K562 (cell line): ENCODE data around the gene EPO. TPM values are rescaled to one million over a fixed set of nuclear protein-coding genes. Genes with fewer than 3 reads are reported as not detected.
A peak's percentile ranks its signal among the peaks of the same experiment; 100 is the strongest.

Experiments
- DIDO1 ChIP-seq: fragments of 450-650 bp; IDR thresholded peaks from 2 replicates; pipeline ENCODE4 v1.6.1; 2016; ENCODE audit warnings: low read depth, missing biosample characterization, missing genetic modification characterization
- DPF2 ChIP-seq: fragments of 450-650 bp; IDR thresholded peaks from 2 replicates; pipeline ENCODE4 v1.6.1; 2016
- EP300 ChIP-seq: IDR thresholded peaks from 2 replicates; pipeline ENCODE4 v1.6.1; 2012; ENCODE audit warnings: low read length, improper control_type of control experiment
- FOXK2 ChIP-seq, 2 experiments: fragments of 450-650 bp; IDR thresholded peaks in 1 of 2; conservative IDR thresholded peaks in 1 of 2; 2 replicates each; pipeline ENCODE4 v1.6.1; 2016; ENCODE audit warnings: low read depth in 2 of 2, mild to moderate bottlenecking in 1 of 2
- MYNN ChIP-seq, 2 experiments: sonication (generic); formaldehyde crosslinking in 1 of 2; IDR thresholded peaks; 2 replicates each; pipeline versions ENCODE4 v1.5.0 to v1.6.1; 2016 to 2020; ENCODE audit warnings: antibody characterized with exemption in 1 of 2, missing genetic modification reagents in 1 of 2
- PML ChIP-seq: IDR thresholded peaks from 2 replicates; pipeline ENCODE4 v1.6.1; 2012; ENCODE audit warnings: low read length, inconsistent platforms
- POLR3A ChIP-seq: IDR thresholded peaks from 2 replicates; pipeline ENCODE4 v1.6.1; 2011; ENCODE audit warnings: borderline replicate concordance, mild to moderate bottlenecking, moderate library complexity; ENCODE audit not compliant: insufficient read length, insufficient read depth; ENCODE audit errors: extremely low read depth
- TBL1XR1 ChIP-seq, 2 experiments: IDR thresholded peaks; 2 replicates each; pipeline ENCODE4 v1.6.1; 2012; ENCODE audit warnings: improper control_type of control experiment in 2 of 2, low read length in 2 of 2, mild to moderate bottlenecking in 1 of 2
- TOE1 ChIP-seq, 2 experiments: fragments of 450-650 bp in 1 of 2; sonication (generic) in 1 of 2; formaldehyde crosslinking in 1 of 2; IDR thresholded peaks; 2 replicates each; pipeline versions ENCODE4 v1.7.1 to v1.8.0; 2016 to 2022; ENCODE audit warnings: borderline replicate concordance in 2 of 2, mild to moderate bottlenecking in 2 of 2, antibody characterized with exemption in 1 of 2, inconsistent platforms in 1 of 2, low read depth in 1 of 2, missing genetic modification reagents in 1 of 2, moderate library complexity in 1 of 2
- ZNF263 ChIP-seq: sonication (generic); formaldehyde crosslinking; IDR thresholded peaks from 2 replicates; pipeline ENCODE4 v1.8.0; 2022; ENCODE audit warnings: mild to moderate bottlenecking, missing genetic modification reagents, borderline replicate concordance
- polyA plus RNA-seq, 8 experiments: library from polyadenylated mRNA; depleted of rRNA in 4 of 8; stranded (reverse) in 5 of 8; unstranded in 3 of 8; fragments of >200 nt; fragmentation: Nextera tagmentation in 2 of 8; fragmentation: Illumina TruSeq in 1 of 8; extraction: Ambion mirVana in 2 of 8; extraction: Trizol in 1 of 8; gene quantifications; 2 replicates each; pipeline versions ENCODE4 v1.2.1 to v1.2.3, GENCODE V29; 2011 to 2014; ENCODE audit warnings: inconsistent platforms in 1 of 8, missing spikeins in 1 of 8
- total RNA-seq, 7 experiments: library from RNA; depleted of rRNA in 6 of 7; stranded (reverse); fragments of >200 nt in 6 of 7; fragmentation: Illumina TruSeq in 2 of 7; extraction: Trizol in 2 of 7; gene quantifications; 2 replicates each; pipeline versions ENCODE4 v1.2.1 to v1.2.3, GENCODE V29; 2011 to 2021; ENCODE audit warnings: low replicate concordance in 1 of 7
- TF ChIP-seq, protein P1 (sequence below), 2 experiments: IDR thresholded peaks; 2 replicates each; pipeline ENCODE4 v1.6.1; 2012; ENCODE audit warnings: improper control_type of control experiment in 2 of 2, low read depth in 2 of 2, low read length in 2 of 2, borderline replicate concordance in 1 of 2
- TF ChIP-seq, protein P2 (sequence below): fragments of 200-800 bp; sonication (Bioruptor generic); IDR thresholded peaks from 2 replicates; pipeline ENCODE4 v1.6.1; 2017; ENCODE audit warnings: missing genetic modification characterization, missing compliant biosample characterization
- TF ChIP-seq, protein P3 (sequence below): fragments of 450-650 bp; IDR thresholded peaks from 2 replicates; pipeline ENCODE4 v1.7.1; 2018; ENCODE audit warnings: mild to moderate bottlenecking, low read depth; ENCODE audit not compliant: partially characterized antibody
- TF ChIP-seq, protein P4 (sequence below): fragments of 450-650 bp; IDR thresholded peaks from 2 replicates; pipeline ENCODE4 v1.6.1; 2017; ENCODE audit warnings: antibody characterized with exemption
- TF ChIP-seq, protein P5 (sequence below): IDR thresholded peaks from 2 replicates; pipeline ENCODE4 v1.6.1; 2011; ENCODE audit not compliant: insufficient read length; ENCODE audit errors: extremely low read depth

The EPO gene
- total and polyA plus RNA-seq, 9 of the 15 experiments (the other 6 are each of a cell fraction or from before 2014, with no cell fraction given): 0.06 to 0.41 (median 0.07) TPM; not detected in 6

DNA sequence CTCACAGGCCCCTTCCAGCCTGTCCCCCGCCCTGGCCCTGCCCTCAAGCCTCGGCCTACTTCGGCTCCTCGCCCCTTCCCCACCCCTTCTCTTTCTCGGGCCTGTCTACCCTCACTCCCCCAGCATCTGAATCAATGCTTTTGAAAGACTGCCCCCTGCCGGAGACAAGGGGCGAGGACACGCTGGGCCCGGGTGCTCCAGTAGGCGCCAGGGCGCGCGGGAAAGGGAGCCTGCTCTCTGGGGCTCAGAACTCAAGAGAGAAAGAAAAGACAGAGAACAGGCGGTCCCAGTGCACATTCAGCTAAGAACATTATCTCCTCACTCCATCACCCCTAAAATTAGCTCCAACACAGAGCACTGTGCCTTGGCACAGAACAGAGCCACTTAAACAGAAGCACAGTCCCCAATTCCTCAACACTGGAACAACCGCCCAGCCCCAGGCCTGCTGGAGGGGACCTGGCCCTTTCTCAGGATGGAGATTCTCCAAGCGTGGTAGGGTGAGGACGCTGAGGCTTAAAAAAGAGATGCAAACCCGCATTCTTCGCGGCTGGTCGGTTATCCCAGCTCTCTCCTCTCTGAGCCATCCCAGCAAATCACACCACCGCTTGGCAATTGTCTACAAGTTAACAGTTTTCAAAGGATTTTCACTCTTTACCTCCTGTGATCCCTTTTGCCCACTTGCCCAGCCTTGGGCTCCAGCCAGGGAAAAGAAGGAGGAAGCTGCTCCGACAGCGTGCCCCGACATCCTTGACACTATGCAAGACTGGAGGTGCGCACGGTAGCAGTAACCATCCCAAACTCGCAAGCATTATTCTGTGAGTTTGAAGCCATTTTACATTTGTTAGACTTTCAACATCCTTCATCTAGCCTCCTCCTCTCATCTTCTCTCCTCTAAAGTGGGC lies 28.3 kb upstream of the EPO start (continued):
- TF ChIP-seq MYNN (IDR thresholded peaks at IDR 0.05) (peak; percentile 38; the same call in 1 of the 2 replicates), MYNN (CRISPR knock-in tag; IDR thresholded peaks at IDR 0.05) (no peak), TBL1XR1 (IDR thresholded peaks at IDR 0.05; ENCODE audit: low read length in 2 of 2) (no peak), ZNF263 (CRISPR knock-in tag) (peak; percentile 28; the same call in 1 of the 2 replicates), FOXK2 (conservative IDR thresholded peaks at IDR 0.05 in 1 of 2, IDR thresholded peaks at IDR 0.05 in 1 of 2; ENCODE audit: low read depth in 2 of 2) (no peak), TOE1 (IDR thresholded peaks at IDR 0.05; ENCODE audit: borderline replicate concordance) (no peak), TOE1 (CRISPR knock-in tag; IDR thresholded peaks at IDR 0.05; ENCODE audit: borderline replicate concordance, low read depth) (0 out of 2 replicates have a peak, but pooled peaks have one; percentile 13), EP300 (no peak), DIDO1 (tag) (no peak), POLR3A (no peak), DPF2 (no peak), PML (no peak)
- TF ChIP-seq, protein P1, sequence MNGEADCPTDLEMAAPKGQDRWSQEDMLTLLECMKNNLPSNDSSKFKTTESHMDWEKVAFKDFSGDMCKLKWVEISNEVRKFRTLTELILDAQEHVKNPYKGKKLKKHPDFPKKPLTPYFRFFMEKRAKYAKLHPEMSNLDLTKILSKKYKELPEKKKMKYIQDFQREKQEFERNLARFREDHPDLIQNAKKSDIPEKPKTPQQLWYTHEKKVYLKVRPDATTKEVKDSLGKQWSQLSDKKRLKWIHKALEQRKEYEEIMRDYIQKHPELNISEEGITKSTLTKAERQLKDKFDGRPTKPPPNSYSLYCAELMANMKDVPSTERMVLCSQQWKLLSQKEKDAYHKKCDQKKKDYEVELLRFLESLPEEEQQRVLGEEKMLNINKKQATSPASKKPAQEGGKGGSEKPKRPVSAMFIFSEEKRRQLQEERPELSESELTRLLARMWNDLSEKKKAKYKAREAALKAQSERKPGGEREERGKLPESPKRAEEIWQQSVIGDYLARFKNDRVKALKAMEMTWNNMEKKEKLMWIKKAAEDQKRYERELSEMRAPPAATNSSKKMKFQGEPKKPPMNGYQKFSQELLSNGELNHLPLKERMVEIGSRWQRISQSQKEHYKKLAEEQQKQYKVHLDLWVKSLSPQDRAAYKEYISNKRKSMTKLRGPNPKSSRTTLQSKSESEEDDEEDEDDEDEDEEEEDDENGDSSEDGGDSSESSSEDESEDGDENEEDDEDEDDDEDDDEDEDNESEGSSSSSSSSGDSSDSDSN (IDR thresholded peaks at IDR 0.05; ENCODE audit: borderline replicate concordance in 1 of 2, low read depth in 2 of 2, low read length in 2 of 2): peak in 1 of 2 experiments; percentile 80; a peak in 1 of 4 replicates
- TF ChIP-seq, protein P2, sequence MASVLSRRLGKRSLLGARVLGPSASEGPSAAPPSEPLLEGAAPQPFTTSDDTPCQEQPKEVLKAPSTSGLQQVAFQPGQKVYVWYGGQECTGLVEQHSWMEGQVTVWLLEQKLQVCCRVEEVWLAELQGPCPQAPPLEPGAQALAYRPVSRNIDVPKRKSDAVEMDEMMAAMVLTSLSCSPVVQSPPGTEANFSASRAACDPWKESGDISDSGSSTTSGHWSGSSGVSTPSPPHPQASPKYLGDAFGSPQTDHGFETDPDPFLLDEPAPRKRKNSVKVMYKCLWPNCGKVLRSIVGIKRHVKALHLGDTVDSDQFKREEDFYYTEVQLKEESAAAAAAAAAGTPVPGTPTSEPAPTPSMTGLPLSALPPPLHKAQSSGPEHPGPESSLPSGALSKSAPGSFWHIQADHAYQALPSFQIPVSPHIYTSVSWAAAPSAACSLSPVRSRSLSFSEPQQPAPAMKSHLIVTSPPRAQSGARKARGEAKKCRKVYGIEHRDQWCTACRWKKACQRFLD: no peak
- TF ChIP-seq, protein P3, sequence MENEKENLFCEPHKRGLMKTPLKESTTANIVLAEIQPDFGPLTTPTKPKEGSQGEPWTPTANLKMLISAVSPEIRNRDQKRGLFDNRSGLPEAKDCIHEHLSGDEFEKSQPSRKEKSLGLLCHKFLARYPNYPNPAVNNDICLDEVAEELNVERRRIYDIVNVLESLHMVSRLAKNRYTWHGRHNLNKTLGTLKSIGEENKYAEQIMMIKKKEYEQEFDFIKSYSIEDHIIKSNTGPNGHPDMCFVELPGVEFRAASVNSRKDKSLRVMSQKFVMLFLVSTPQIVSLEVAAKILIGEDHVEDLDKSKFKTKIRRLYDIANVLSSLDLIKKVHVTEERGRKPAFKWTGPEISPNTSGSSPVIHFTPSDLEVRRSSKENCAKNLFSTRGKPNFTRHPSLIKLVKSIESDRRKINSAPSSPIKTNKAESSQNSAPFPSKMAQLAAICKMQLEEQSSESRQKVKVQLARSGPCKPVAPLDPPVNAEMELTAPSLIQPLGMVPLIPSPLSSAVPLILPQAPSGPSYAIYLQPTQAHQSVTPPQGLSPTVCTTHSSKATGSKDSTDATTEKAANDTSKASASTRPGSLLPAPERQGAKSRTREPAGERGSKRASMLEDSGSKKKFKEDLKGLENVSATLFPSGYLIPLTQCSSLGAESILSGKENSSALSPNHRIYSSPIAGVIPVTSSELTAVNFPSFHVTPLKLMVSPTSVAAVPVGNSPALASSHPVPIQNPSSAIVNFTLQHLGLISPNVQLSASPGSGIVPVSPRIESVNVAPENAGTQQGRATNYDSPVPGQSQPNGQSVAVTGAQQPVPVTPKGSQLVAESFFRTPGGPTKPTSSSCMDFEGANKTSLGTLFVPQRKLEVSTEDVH: peak; percentile 83
- TF ChIP-seq, protein P4, sequence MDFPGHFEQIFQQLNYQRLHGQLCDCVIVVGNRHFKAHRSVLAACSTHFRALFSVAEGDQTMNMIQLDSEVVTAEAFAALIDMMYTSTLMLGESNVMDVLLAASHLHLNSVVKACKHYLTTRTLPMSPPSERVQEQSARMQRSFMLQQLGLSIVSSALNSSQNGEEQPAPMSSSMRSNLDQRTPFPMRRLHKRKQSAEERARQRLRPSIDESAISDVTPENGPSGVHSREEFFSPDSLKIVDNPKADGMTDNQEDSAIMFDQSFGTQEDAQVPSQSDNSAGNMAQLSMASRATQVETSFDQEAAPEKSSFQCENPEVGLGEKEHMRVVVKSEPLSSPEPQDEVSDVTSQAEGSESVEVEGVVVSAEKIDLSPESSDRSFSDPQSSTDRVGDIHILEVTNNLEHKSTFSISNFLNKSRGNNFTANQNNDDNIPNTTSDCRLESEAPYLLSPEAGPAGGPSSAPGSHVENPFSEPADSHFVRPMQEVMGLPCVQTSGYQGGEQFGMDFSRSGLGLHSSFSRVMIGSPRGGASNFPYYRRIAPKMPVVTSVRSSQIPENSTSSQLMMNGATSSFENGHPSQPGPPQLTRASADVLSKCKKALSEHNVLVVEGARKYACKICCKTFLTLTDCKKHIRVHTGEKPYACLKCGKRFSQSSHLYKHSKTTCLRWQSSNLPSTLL: no peak
- TF ChIP-seq, protein P5, sequence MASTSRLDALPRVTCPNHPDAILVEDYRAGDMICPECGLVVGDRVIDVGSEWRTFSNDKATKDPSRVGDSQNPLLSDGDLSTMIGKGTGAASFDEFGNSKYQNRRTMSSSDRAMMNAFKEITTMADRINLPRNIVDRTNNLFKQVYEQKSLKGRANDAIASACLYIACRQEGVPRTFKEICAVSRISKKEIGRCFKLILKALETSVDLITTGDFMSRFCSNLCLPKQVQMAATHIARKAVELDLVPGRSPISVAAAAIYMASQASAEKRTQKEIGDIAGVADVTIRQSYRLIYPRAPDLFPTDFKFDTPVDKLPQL: no peak
